ENCODE data around the gene WDR17.

WDR17 gene

DNA sequence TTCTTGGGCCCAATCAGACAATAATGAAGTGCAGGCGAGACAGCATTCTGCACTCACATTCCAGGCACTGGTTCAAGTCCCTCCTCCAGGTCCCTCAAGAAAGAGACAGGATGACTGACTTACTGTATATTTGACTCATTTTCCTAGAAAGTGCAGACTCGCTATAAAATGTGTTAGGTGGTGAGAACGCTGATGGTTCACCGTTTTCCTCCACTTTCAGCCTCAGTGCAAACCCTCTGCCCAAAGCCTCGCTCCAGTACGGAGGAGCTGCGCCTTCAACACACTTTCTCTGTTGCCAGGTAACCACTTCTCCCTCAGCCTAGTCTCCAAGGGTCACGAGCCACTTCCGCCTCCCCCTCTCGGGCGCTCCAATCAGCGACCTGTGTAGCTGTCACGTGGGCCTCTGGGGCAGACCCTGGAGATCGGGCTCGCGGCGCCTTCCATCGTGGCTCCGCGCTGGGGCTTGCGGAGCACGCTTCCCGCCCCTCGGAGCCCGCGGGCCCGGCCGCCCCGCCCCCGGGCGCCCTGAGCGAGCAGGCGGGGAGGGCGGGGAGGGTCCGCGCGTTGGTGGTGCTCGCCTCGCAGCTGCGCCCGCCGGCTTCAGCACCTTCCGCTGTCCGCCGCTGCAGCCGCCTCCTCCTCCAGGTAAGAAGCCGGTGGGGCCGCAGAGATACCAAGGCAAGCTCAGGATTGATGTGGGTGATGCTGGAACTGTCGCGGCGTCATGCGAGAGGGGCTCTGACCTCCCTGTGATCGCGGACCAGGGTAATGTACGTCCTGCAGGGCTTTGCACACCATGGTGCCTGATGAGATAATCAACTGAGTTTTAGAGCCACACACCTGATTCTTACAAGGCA is at the start of gene WDR17:
Gene WDR17 (plus strand): TSS at position 407 of the 857 bp plus-strand sequence. CDS start 45,740 bp downstream, outside the sequence.
- DNase-seq = peak; percentile 81 to 85

DNA sequence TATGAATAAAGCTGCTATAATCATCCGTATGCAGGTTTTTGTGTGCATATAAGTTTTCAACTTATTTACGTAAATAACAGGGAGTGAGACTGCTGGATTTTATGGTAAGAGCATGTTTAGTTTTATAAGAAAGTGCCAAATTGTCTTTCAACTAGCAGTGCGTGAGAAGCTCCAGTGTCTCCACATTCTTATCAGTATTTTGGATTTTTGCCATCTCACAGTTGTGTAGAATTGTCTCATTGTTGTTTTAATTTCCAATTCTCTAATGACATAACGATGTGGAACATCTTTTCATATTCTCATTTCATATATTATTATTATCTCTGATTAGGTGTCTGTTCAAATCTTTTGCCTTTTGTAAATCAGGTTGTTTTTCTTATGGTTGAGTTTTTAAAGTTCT is 49.0 kb upstream of the WDR17 start:
- DNase-seq = no peak

DNA sequence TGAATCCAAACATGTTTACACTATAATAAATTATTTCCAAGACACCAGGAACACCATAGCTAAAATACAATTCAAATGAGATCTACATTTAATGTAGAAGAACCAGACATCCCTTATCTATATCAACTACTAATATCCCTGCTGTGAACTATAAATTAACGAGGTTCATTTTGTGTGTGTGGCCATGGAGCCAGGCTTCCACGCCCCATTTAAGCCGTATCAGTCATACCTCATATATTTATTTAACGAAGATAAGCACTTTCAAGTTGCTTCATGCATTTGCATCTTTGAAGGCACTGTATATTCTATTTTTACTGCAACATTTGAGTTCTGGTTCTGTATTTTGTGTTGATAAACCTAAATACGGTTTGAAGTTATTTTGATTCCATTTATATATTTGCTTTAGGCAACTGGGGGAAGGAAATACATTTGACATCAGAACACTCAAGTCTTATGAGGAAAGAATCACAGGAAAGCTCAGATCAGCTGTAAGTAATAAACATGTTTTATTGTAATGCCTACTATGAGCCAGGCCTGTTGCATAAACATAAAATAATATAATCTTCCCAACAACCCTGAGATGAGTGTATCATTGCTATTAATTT is 45.1 kb upstream of the WDR17 start:
- no peak for DNase-seq

DNA sequence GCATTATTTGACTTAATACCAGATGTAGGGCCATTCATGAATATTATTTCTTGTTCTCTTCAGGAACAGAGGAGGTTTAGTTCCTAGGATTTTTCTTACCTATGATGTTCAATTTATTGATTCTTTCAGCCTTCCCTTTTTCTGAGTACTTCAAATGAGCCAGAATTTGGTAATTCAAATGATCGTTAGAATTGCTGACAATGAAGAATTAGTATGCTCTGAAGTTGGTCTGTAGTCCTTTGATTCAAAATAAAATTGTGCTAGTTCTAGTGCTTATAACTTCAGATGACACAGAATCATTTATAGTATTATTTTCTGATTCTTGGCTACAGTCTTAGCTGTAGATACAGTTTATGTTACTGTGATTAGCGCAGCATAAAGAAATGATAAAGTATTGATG is 35.2 kb upstream of the WDR17 start:
- DNase-seq = no peak

DNA sequence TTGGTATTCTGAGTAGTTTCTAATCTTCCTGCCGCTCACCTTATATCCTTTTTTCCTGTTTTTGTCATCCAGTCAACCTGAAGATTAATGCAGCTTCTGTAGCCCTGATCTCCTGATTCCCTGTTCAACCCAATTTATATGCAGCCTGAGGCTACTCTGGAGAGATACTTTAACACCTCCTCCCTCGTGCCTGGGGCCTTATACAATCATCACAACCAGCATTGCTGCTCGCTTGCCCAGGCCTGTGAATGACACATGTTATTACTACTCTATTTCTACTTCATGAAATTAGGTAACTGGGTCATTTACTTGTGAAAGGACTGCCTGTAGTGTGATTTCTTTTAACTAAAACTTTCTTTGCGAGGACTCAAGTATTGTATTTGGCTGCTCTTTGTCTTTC is 33.7 kb upstream of the WDR17 start:
- DNase-seq = no peak

DNA sequence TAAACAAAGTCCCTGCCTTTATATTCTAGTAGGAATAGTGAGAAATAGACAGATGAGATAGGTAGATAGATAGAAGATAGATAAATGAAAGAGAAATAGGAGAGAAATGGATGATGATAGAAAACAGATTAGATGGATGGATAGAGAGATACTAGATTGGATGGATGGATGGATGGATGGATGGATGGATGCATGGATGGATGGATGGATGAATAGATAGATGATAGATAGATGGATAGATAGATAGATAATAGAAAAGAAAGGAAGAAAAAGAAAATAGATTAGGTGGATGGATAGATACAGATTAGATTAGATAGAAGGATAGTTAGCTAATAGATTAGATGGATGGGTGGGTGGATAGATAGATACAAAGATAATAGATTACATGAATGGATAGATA is 33.2 kb upstream of the WDR17 start:
- DNase-seq = no peak

DNA sequence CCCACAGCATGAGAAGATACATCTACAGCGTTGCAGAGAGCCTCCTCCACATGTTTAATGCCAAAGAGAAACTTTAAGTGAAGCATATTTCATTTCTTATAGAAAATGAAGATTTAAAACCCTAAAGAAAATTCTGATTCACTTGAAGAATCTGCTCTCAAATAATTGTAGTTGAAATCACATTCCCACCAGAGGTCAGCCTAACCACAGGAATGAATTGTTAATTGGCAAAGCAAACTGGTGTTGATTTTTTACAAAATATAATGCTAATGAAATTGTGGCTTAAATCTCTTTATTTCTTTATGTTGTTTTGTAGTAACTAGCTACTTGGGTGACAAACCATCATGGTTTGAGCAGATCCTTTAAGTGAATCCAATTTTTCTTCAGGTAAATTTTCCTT is 31.1 kb upstream of the WDR17 start:
- DNase-seq = no peak

DNA sequence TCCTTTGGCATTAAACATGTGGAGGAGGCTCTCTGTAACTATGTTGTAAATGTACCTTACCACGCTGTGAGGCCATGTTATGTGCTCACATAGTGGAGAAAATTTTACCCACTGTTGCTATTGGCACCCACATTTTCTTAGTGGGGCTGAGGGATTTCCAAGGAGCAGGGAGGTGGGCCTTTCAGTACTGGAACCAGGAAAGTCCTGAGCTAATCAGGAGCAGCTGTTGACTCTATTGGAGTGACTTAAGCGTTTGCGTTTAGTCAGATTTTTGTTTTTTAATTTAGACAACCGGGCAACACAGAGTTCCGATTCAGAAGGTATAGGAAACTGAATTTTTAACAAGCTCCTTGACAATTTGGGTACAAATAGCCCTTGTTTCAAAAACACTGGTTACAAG is 30.7 kb upstream of the WDR17 start:
- no peak for DNase-seq

DNA sequence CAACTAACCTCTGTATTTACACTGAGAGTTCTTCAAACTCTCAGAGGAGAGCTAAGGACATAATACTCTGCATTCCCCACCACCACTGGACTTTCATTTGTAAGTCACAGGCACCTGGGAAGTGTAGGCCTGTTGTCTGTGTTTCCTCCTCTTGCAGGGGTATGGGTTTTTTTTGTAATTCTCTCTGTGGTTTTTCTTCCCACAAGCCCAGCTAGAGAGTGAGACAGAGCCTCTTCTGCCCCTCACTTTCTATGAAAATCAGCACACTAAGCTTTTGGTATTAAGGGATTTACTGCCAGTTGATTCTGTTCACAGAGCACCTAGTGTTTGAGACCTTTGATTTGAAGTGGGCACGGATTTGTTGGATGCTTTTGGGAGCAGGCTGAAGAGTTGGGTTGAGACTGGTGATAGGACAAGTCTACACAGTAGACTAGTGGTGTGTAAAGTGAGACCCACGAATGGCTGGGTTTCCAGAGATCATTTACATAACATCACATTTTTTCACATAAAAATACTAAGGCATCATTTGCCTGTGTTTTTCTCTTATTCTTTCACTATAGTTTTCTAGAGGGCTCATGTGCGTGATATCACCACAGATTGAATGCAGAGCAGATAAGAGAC is 28.9 kb upstream of the WDR17 start:
- no peak for DNase-seq

DNA sequence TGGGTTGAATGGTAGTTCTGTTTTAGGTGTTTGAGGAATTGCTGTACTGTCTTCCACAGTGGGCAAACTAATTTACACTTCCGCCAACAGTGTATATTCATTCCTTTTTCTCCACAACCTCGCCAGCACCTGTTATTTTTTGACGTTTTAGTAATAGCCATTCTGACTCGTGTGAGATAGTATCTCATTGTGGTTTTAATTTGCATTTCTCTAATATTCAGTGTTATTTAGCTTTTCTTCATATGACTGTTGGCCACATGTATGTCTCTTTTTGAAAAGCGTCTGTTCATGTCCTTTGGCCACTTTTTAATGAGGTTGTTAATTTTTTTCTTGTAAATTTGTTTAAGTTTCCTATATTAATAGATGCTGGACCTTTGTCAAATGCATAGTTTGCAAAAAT is 26.9 kb upstream of the WDR17 start:
- DNase-seq = no peak

DNA sequence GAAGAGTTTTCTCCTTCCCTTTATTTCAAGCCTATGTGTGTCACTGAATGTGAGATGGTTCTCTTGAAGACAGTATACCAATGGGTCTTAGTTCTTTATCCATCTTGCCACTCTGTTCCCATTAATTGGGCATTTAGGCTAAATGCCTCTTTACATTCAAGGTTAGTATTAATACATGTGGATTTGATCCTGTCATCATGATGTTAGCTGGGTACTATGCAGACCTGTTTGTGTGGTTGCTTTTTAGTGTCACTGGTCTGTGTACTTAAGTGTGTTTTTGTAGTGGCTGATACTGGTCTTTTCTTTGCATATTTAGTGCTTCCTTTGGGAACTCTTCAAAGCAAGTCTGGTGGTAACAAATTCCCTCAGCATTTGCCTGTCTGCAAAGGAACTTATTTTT is 23.4 kb upstream of the WDR17 start:
- no peak for DNase-seq

DNA sequence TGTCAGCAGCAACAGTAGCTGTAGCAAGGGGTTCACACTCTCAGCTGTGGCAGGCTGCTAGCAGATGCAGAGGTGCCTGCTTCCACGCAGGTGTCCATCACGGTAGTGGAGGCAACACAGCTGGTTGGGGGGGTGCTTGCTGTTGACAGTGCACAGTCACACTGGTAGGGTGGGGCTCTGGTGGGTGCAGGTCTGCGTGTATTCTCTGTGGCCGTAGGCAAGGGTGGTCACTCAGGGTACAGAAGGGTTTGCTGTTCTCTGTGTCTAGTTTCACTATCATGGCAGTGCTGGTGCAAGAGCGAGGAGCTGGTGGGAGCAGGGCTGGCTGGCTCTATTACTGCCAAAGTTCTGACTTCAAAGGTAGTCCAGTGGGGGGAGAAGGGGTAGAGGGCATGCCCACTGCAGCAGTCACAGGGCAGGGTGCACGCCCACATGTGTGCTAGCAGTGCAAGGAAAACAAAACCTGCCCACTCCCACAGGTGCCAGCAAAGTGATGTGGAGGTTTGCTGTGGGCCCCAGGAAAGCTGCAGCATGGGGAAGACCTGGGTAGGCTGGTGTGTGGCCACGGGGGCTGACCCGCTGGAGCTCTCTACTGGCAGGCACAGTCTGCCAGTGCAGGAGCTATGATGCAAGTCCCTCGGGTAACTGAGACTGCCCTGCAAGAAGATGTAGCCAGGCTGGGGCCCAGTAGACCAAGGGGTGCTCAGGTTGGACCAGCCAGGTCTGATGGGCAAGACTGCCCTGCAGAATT is 21.6 kb upstream of the WDR17 start:
- DNase-seq = no peak

DNA sequence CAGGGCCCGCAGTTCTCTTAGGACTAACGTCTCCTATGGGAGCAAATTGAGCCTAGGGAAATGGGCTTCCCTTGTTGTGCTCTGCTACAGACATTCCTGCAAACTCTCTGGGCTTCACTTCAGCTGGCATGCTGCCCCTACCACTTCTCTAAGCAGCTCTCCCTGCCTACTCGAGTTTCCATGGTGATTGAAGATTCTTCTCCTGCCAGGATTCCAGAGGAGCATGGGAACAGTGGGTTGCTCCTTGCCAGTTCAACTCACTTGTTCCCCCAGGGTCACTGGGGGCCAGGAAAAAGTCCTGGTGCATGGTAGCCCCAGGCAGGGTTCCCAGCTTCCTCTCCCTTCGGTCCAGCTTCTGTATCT is 21.1 kb upstream of the WDR17 start:
- no peak for DNase-seq

DNA sequence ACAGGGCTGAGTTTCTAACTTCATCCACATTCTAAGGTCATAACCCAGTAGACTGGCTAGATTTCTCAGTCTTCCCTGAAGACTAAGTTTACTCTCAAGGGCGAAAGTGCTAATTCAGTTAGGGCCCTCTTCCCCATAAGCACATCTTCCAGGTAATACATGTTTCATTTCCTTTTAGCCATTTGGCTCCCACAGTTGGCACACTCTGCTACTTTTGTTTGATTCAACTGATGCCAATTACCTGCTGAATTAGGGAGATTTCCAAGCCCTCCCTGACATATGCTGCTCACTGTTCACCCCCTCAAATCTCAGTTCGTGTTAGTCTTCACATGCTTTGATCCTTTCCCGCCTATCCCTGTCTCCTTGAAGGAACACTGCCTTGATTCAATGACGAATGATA is 17.0 kb upstream of the WDR17 start:
- DNase-seq = no peak

DNA sequence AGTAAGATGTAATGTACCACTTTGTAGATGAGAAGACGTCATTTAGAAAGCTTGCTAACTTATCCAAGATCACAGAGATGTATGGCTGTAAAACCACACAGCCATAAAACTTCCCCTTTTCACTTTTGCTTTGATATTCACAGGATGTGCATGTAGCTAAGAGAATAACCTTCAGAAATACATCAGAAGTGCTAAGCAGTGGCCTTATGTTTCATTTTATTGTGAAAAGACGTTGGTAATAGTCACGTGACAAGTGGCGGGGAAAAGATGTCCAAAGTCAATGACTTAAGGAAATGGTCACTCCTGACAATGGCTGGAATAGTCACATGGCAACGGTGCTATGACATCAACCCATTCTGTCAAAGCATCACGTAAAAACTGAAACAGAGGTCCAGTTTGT is 12.9 kb upstream of the WDR17 start:
- DNase-seq = no peak

DNA sequence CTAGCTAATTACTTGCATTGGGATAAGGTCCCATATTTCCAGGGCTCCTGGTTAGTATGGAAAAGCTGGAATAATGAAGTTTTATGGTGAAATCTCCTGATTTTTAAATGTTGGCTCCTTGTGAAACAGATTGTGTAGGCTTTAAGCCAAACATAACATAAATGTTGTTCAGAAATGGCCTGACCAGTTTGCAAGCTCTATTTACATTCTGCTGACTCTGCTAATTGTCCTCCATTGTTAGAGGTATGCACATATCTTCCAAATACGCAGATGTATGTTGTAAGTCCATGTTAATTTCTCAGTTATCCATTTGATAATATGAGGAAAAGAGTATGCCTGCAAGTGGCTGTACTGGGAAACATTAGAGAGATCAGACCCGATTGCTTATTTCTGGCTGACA is 11.9 kb upstream of the WDR17 start:
- no peak for DNase-seq

DNA sequence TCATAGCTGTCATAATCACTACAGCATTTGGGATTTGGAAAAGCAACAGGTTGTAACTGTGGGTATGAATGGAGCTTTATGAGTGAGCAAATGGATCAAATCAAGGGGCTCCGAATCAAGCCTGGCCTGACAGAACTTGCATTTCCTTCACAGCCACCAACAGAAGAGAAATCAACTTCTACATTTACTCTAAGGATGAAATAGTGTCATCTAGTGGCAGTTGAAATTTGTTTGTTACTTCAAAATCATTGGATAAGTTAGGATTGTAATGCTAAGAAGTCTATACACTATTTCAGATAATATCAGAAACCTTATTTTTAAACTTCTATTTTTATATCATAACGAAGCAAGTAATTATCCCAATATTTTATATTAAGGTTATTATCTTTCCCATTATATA is 10.7 kb upstream of the WDR17 start:
- no peak for DNase-seq

DNA sequence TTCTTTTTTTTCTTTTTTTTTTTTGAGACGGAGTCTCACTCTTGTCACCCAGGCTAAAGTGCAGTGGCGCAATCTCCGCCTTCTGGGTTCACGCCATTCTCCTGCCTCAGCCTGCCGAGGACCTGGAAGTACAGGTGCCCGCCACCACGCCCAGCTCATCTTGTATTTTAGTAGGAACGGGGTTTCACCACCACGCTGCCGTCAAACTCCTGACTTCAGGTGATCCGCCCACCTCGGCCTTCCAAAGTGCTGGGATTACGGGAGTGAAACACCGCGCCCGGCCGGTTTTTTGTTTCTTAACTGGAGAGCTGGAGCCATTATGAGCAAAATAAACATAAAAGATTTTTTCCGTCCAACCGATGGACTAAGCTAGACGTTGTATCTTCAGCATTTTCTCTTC is 1.9 kb upstream of the WDR17 start:
- DNase-seq = no peak

DNA sequence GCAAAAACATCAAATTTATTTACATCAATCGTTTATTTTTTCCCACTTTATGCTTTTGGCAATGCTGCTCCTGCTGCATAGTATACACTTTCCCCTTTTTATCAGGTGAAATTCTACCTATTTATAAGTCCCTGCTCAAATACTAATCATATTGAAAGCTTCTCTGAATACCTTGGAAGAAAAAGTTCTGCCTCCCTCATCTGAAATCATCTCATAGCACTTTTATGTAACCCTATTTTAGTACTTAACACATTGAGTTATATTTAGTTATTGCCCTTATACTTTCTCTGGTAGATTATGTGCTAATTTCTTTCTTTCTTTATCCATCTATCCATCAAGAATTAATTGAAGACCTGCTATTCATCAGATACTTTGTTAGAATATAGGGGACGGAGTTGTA is 1.1 kb upstream of the WDR17 start:
- no peak for DNase-seq

DNA sequence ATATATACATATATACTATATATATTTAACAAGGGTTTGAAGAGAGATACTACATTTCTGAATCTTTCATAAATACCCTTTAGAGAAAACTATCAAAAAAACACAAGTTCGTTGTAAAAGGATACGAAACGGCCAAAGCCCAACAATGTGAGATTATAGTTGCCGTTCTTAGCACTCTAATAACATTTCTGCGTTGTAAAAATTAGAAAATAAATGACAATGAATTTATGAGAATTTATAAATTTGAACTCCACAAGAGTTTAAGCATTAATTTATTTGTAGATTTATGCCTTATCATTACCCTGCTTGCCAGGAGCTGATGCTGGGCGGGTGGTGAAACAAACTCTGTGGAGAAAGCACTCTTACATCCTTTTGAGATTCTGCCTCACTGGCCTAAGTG is 1.1 kb downstream of the WDR17 start:
- no peak for DNase-seq

DNA sequence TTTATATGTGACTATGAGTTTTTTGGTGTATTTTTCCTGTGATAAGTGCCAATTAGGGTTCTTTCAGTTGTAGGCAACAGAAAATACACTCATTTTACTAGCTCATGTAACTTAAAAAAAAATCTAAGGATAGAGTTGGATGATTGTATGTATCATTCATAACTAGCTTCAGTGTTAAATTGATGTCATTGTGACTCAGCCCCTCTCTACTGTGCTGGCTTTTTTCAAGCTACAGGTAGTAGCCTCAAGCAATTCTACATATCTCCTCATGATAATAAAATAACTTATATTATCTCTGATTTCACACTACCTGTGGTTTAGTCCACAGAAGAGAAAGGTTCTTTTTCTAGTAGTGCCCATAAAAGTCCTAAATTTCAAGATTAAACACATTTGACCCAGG is 11.9 kb downstream of the WDR17 start:
- no peak for DNase-seq

DNA sequence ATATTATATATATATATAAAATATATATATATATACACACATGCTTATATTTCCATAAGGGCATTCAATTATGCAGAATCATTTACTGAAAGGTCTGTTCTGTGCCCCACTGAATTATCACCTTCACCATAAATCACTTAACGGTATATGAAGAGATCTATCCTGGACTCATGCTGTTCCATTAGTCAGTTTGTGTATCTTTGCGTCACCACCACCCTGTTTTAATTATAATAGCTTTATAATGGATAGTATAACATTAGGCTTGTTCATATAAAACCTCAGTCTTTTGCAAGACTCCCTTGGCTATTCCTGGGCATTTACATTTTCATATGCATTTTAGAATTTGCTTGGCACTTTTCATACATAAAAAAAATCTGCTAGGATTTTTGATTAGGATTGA is 19.1 kb downstream of the WDR17 start:
- DNase-seq = no peak

DNA sequence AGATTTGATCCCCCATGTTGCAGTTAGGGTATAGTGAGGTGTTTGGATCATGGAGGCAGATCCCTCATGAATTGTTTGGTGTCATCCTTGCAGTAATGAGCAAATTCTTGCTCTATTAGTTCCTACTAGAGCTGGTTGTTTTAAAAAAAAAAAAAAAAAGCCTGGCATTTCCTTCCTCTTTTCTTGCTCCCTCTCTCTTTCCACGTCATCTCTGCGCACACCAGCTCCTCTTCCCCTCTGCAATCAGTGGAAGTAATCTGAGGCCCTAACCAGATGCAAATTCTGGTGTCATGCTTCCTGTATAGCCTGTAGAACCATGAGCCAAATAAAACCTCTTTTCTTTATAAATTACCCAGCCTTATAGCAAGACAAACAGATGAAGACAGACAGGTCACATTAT is 24.5 kb downstream of the WDR17 start:
- DNase-seq = no peak

DNA sequence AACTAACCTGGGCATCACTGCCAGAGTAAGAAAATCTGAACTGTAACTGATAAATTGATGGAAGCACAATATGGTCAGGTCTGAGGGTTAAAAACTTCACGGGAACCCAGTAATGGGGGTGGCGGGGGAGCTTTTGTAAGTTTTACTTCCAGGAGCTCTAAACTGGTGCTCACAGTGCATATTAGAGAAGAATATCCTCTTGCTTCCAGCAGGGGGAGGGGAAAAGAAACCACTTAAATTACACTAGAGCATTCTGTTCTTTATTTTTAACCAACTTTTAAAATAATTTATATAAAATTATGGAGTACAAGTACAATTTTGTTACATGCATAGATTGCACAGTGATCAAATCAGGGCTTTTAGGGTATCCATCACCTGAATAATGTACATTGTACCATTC is 33.7 kb downstream of the WDR17 start:
- DNase-seq = no peak
